Tibial nerve (tissue), 4 donors: Measurements from ENCODE around the gene DAPK2. TPM values are rescaled to one million over a fixed set of nuclear protein-coding genes. Genes with fewer than 3 reads are reported as not detected.
"Not testable (repeated sequence)": the region's sequence is repeated elsewhere in the genome, so short reads cannot be mapped to it uniquely, and the experiment has no call there.

Source experiments
- DNase-seq, 2 donors: peaks; one replicate each; pipeline ENCODE4 v3.0.0-alpha.2; 2019; ENCODE audit warnings: low spot score in 2 of 2
- H3K27ac ChIP-seq, 4 donors: fragments of 200-600 bp; sonication (generic) in 3 of 4; one replicate each; pipeline ENCODE4 v1.5.1; 2017 to 2019; ENCODE audit warnings: mild to moderate bottlenecking in 1 of 4
- H3K27me3 ChIP-seq, 2 donors: fragments of 200-600 bp; sonication (generic) in 1 of 2; one replicate each; pipeline versions ENCODE4 v1.5.1 to v1.6.0; 2017 to 2019
- H3K36me3 ChIP-seq, 3 donors: fragments of 200-600 bp; sonication (generic); one replicate each; pipeline ENCODE4 v1.5.1; 2018 to 2019
- H3K4me1 ChIP-seq, 4 donors: fragments of 200-600 bp; sonication (generic) in 3 of 4; one replicate each; pipeline ENCODE4 v1.5.1; 2017 to 2019
- H3K4me3 ChIP-seq, 4 donors: fragments of 200-600 bp; sonication (generic) in 3 of 4; one replicate each; pipeline ENCODE4 v1.5.1; 2017 to 2019; ENCODE audit warnings: mild to moderate bottlenecking in 1 of 4, moderate library complexity in 1 of 4
- H3K9me3 ChIP-seq, 4 donors: fragments of 200-600 bp; sonication (generic) in 3 of 4; one replicate each; pipeline ENCODE4 v1.5.1; 2017 to 2019
- CTCF ChIP-seq, 5 experiments: fragments of 200-600 bp in 3 of 5; fragments of 450-650 bp in 2 of 5; sonication (generic) in 3 of 5; IDR thresholded peaks; one replicate each; pipeline ENCODE4 v1.5.1; 2016 to 2019; ENCODE audit warnings: antibody characterized with exemption in 5 of 5, mild to moderate bottlenecking in 3 of 5, moderate library complexity in 2 of 5
- EP300 ChIP-seq, 2 donors: sonication (generic); formaldehyde crosslinking; IDR thresholded peaks; one replicate each; pipeline ENCODE4 v1.6.1; 2017; ENCODE audit warnings: antibody characterized with exemption in 2 of 2, mild to moderate bottlenecking in 1 of 2
- POLR2A ChIP-seq, 2 donors: fragments of 450-650 bp; IDR thresholded peaks; one replicate each; pipeline ENCODE4 v1.6.1; 2017; ENCODE audit warnings: antibody characterized with exemption in 2 of 2, mild to moderate bottlenecking in 2 of 2, moderate library complexity in 2 of 2
- WGBS, 2 donors: methylation state at CpG; one replicate each; pipeline ENCODE4 v1.1.5; 2018; 5-methylcytosine and 5-hydroxymethylcytosine counted together
- total RNA-seq, 4 donors: library from RNA; depleted of rRNA; stranded (reverse); fragments of >200 nt; gene quantifications; one replicate each; pipeline ENCODE4 v1.1.0, GENCODE V29; 2016

DAPK2 gene
- total RNA-seq, 4 donors from 2014 or later = 28.9 to 75.9 (median 56.7) TPM

GRCh38 chr15:63902671-63903035 lies 143.6 kb downstream of the DAPK2 start:
- no peak for TF ChIP-seq CTCF (IDR thresholded peaks at IDR 0.05)
- no peak for TF ChIP-seq POLR2A (IDR thresholded peaks at IDR 0.05)
- no peak for TF ChIP-seq EP300 (IDR thresholded peaks at IDR 0.05)
- Histone ChIP-seq H3K27me3 (no peaks in the 10 kb centered on the region), H3K9me3 (no peaks in the 10 kb centered on the region), H3K27ac (no peak overlapping the region), H3K4me1 (peaks cover 0 to 11% (median 4%) of the 10 kb centered on the region in 4 donors), H3K36me3 (no peaks in the 10 kb centered on the region), H3K4me3 (no peak overlapping the region)
- WGBS, 2 donors = 69 to 85% methylated on average over 8 of the region's 8 CpGs
- no peak for DNase-seq

GRCh38 chr15:63901912-63902670 lies 144.2 kb downstream of the DAPK2 start:
- H3K9me3 ChIP-seq = no peaks in the 10 kb centered on the region
- 57 to 67% methylated on average over 3 of the region's 3 CpGs for WGBS, 2 donors
- no peaks in the 10 kb centered on the region for H3K27me3 ChIP-seq
- TF ChIP-seq EP300 (IDR thresholded peaks at IDR 0.05) (no peak), CTCF (IDR thresholded peaks at IDR 0.05) (no peak)
- H3K4me3 ChIP-seq = no peak overlapping the region
- peaks cover 0 to 17% (median 6%) of the 10 kb centered on the region in 4 donors for H3K4me1 ChIP-seq
- no peak for DNase-seq
- no peak overlapping the region for H3K27ac ChIP-seq
- H3K36me3 ChIP-seq = no peaks in the 10 kb centered on the region

- no peak for DNase-seq
- no peaks in the 10 kb centered on the region for H3K36me3 ChIP-seq
- H3K27ac ChIP-seq = no peak overlapping the region
- H3K4me3 ChIP-seq = no peak overlapping the region
- no peak for TF ChIP-seq POLR2A (IDR thresholded peaks at IDR 0.05)
- no peak for TF ChIP-seq CTCF (IDR thresholded peaks at IDR 0.05)
- TF ChIP-seq EP300 (IDR thresholded peaks at IDR 0.05) = no peak
- H3K27me3 ChIP-seq = no peaks in the 10 kb centered on the region
- no peaks in the 10 kb centered on the region for H3K9me3 ChIP-seq
- H3K4me1 ChIP-seq = peaks cover 0 to 34% (median 9%) of the 10 kb centered on the region in 4 donors
- 56 to 89% methylated on average over 1 of the region's 1 CpG for WGBS, 2 donors
These were observed 146.0 kb downstream of the DAPK2 start for GRCh38 chr15:63900306-63900705.

- not testable (repeated sequence) for H3K27ac ChIP-seq, H3K27me3 ChIP-seq, H3K36me3 ChIP-seq, DNase-seq, H3K4me3 ChIP-seq, H3K9me3 ChIP-seq
- peaks cover 0 to 34% (median 9%) of the 10 kb centered on the region in 4 donors for H3K4me1 ChIP-seq
- 86 to 88% methylated on average over 7 of the region's 7 CpGs for WGBS, 2 donors
These were observed 146.7 kb downstream of the DAPK2 start for GRCh38 chr15:63899606-63900005.

- peaks cover 0 to 34% (median 9%) of the 10 kb centered on the region in 4 donors for H3K4me1 ChIP-seq
- H3K9me3 ChIP-seq = no peaks in the 10 kb centered on the region
- TF ChIP-seq CTCF (IDR thresholded peaks at IDR 0.05) (no peak), POLR2A (IDR thresholded peaks at IDR 0.05) (no peak), EP300 (IDR thresholded peaks at IDR 0.05) (no peak)
- H3K27ac ChIP-seq = no peak overlapping the region
- no peaks in the 10 kb centered on the region for H3K36me3 ChIP-seq
- no peak for DNase-seq
- no peak overlapping the region for H3K4me3 ChIP-seq
- WGBS, 2 donors = 74 to 79% methylated on average over 7 of the region's 7 CpGs
- H3K27me3 ChIP-seq = no peaks in the 10 kb centered on the region
These were observed 147.1 kb downstream of the DAPK2 start for GRCh38 chr15:63899193-63899592.
